Gastrocnemius medialis (tissue), 4 donors: ENCODE measurements around the gene IBTK. TPM values are rescaled to one million over a fixed set of nuclear protein-coding genes. Genes with fewer than 3 reads are reported as not detected.
A peak's percentile ranks its signal among the peaks of the same experiment; 100 is the strongest.

Experiments
- ATAC-seq, 2 donors: fragments of 150-250 bp; one replicate each; pipeline ENCODE4 v1.9.1; 2016
- DNase-seq, 2 donors: peaks; one replicate each; pipeline ENCODE4 v3.0.0-alpha.2; 2019
- H3K27ac ChIP-seq, 4 donors: fragments of 200-600 bp; sonication (generic); 1 replicate in 1 of 4; 2 replicates in 3 of 4; pipeline ENCODE4 v1.5.1; 2016 to 2018; ENCODE audit warnings: mild to moderate bottlenecking in 2 of 4, moderate library complexity in 1 of 4
- H3K27me3 ChIP-seq, 3 donors: fragments of 200-600 bp; sonication (generic) in 2 of 3; 1 replicate in 1 of 3; 2 replicates in 2 of 3; pipeline versions ENCODE4 v1.5.1 to v1.6.0; 2016 to 2019; ENCODE audit warnings: mild to moderate bottlenecking in 1 of 3, moderate library complexity in 1 of 3
- H3K36me3 ChIP-seq, 2 donors: fragments of 200-600 bp; sonication (generic) in 1 of 2; one replicate each; pipeline ENCODE4 v1.5.1; 2017 to 2018
- H3K4me1 ChIP-seq, 2 donors: fragments of 200-600 bp; sonication (generic) in 1 of 2; one replicate each; pipeline ENCODE4 v1.5.1; 2016 to 2017; ENCODE audit warnings: mild to moderate bottlenecking in 2 of 2
- H3K4me3 ChIP-seq, 4 donors: fragments of 200-600 bp; sonication (generic) in 3 of 4; 1 replicate in 1 of 4; 2 replicates in 3 of 4; pipeline ENCODE4 v1.5.1; 2016 to 2019; ENCODE audit warnings: mild to moderate bottlenecking in 2 of 4
- H3K9me3 ChIP-seq, 3 donors: fragments of 200-600 bp; sonication (generic) in 2 of 3; 1 replicate in 1 of 3; 2 replicates in 2 of 3; pipeline ENCODE4 v1.5.1; 2016 to 2019
- POLR2A ChIP-seq, 2 donors: fragments of 450-650 bp; IDR thresholded peaks; one replicate each; pipeline ENCODE4 v1.6.1; 2017; ENCODE audit warnings: antibody characterized with exemption in 2 of 2, mild to moderate bottlenecking in 2 of 2, moderate library complexity in 2 of 2
- in situ Hi-C, 4 donors: fragments of 200-750 bp; cut with MboI; loops; one replicate each; pipeline versions ENCODE4 v1.15.0 to v1.8.0; 2017; ENCODE audit warnings: low sequenced_read_pairs in 4 of 4
- intact Hi-C: fragments of 100-400 bp; cut with DNase I; formaldehyde crosslinking; loops from one replicate; pipeline ENCODE4 v1.15.1; 2023; ENCODE audit warnings: low total_unique reads
- total RNA-seq, 4 donors: library from RNA; depleted of rRNA; stranded (reverse); fragments of >200 nt; gene quantifications; one replicate each; pipeline versions ENCODE4 v1.1.0 to v1.2.3, GENCODE V29; 2016
- TF ChIP-seq, protein P1 (sequence below), 5 experiments: fragments of 450-650 bp in 3 of 5; fragments of 200-600 bp in 2 of 5; sonication (generic) in 2 of 5; IDR thresholded peaks in 4 of 5; conservative IDR thresholded peaks in 1 of 5; 1 replicate in 4 of 5; 2 replicates in 1 of 5; pipeline ENCODE4 v1.5.1; 2016 to 2019; ENCODE audit warnings: antibody characterized with exemption in 5 of 5, mild to moderate bottlenecking in 3 of 5, moderate library complexity in 3 of 5

The IBTK gene
- total RNA-seq, 4 donors from 2014 or later = 26.2 to 31.7 (median 29.5) TPM

DNA sequence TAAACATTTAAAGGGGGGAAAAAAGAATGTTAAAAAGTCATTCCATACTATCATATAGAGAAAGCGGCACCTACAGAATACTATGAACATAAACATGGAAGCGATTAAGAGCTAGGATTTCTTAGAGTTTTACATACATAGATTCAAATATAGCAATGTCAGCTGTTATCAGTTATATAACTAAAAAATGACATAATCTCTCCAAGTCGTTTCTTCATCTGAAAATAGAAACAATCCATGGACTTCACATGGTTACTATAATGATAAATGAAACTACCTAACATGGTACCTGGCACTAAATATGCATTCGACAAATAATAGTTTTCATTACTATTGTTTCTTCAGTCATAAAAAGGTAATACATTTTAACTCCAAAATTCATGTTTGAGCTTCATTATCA is 3.7 kb downstream of the IBTK start:
- TF ChIP-seq, protein P1, sequence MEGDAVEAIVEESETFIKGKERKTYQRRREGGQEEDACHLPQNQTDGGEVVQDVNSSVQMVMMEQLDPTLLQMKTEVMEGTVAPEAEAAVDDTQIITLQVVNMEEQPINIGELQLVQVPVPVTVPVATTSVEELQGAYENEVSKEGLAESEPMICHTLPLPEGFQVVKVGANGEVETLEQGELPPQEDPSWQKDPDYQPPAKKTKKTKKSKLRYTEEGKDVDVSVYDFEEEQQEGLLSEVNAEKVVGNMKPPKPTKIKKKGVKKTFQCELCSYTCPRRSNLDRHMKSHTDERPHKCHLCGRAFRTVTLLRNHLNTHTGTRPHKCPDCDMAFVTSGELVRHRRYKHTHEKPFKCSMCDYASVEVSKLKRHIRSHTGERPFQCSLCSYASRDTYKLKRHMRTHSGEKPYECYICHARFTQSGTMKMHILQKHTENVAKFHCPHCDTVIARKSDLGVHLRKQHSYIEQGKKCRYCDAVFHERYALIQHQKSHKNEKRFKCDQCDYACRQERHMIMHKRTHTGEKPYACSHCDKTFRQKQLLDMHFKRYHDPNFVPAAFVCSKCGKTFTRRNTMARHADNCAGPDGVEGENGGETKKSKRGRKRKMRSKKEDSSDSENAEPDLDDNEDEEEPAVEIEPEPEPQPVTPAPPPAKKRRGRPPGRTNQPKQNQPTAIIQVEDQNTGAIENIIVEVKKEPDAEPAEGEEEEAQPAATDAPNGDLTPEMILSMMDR (IDR thresholded peaks at IDR 0.05 in 4 of 5, conservative IDR thresholded peaks at IDR 0.05 in 1 of 5) = no peak
- TF ChIP-seq POLR2A (IDR thresholded peaks at IDR 0.05) = no peak
- Histone ChIP-seq H3K27me3 (no peaks in the 10 kb centered on the region), H3K4me1 (peaks cover 47 to 53% of the 10 kb centered on the region in 2 donors), H3K36me3 (peaks cover 0 to 7% of the 10 kb centered on the region in 2 donors), H3K4me3 (no peak overlapping the region), H3K9me3 (no peaks in the 10 kb centered on the region), H3K27ac (peak overlapping the region in 3 of 4 donors; percentile 8 to 54 (median 35))
- ATAC-seq = no peak
- intact Hi-C loops = loop anchor here (10.0 kb wide), 1 partner anchor 951 kb away; the partner anchor contains the start of genes PGM3 and RWDD2A
- no peak for DNase-seq
- in situ Hi-C loops = loop anchor here in 2 of 4 donors (10.0 to 25.0 kb wide), 2 partner anchors 811 to 943 kb away; partner anchors contain the start of genes PGM3 (in 1 of the 2) and RWDD2A (in 1 of the 2)

DNA sequence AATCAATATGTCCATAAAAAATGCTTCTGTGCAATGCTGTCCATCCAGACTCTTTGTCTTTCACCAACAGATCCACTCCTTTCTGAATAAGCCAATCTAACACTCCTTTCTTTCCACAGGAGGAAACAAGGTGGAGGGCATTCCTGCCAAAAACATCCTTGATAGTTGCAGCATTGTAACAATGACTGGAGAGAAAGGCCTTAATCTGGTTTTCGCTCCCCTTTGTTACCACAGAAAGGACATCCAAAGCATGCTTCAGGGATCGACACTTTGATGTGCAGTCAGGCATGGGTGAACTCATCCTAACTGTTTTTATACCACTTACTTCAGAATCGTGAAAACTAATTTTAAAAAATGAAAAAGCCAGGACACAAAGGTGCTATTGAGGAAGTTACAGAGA is 7.4 kb downstream of the IBTK start:
- in situ Hi-C loops (loop anchor here in 2 of 4 donors (10.0 to 25.0 kb wide), 2 partner anchors 815 to 947 kb away; partner anchors contain the start of genes PGM3 (in 1 of the 2) and RWDD2A (in 1 of the 2)), intact Hi-C loops (loop anchor here (10.0 kb wide), 1 partner anchor 955 kb away; the partner anchor contains the start of genes PGM3 and RWDD2A)
- peaks cover 27 to 29% of the 10 kb centered on the region in 2 donors for H3K4me1 ChIP-seq

DNA sequence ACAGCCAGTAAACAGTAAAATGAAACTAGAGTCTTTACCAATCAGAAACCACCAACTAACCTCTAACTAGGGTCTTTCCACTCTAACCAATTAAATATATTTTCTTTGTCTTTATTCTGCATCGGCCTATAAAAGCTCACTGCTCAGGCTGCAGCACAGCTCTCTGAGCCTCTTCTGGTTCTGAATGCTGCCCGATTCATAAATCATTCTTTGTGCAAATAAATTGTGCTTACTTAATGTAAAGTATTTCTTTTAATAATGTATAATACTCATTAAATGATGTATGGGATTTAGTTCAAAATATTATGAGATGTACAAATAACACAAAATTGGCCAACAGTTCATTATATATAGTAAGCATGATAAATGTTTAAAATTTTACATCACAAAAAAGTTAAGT is 7.9 kb downstream of the IBTK start:
- intact Hi-C loops (no loop called here), in situ Hi-C loops (loop anchor here in 1 of 4 donors (25.0 kb wide), 1 partner anchor 948 kb away; the partner anchor contains the start of genes PGM3 and RWDD2A)
- no peak for ATAC-seq
- Histone ChIP-seq H3K36me3 (peaks cover 0 to 23% of the 10 kb centered on the region in 2 donors), H3K27me3 (no peaks in the 10 kb centered on the region), H3K4me3 (no peak overlapping the region), H3K4me1 (peaks cover 22 to 26% of the 10 kb centered on the region in 2 donors), H3K9me3 (no peaks in the 10 kb centered on the region), H3K27ac (no peak overlapping the region)
- no peak for DNase-seq
- TF ChIP-seq, protein P1 (IDR thresholded peaks at IDR 0.05 in 4 of 5, conservative IDR thresholded peaks at IDR 0.05 in 1 of 5) = no peak
- no peak for TF ChIP-seq POLR2A (IDR thresholded peaks at IDR 0.05)

More for the DNA sequence above, 7.4 kb downstream of the IBTK start:
- peaks cover 0 to 22% of the 10 kb centered on the region in 2 donors for H3K36me3 ChIP-seq
- DNase-seq = no peak
- H3K27me3 ChIP-seq = no peaks in the 10 kb centered on the region
- no peak overlapping the region for H3K27ac ChIP-seq
- ATAC-seq = no peak
- TF ChIP-seq POLR2A (IDR thresholded peaks at IDR 0.05) = no peak
- TF ChIP-seq, protein P1 (IDR thresholded peaks at IDR 0.05 in 4 of 5, conservative IDR thresholded peaks at IDR 0.05 in 1 of 5) = no peak
- H3K4me3 ChIP-seq = no peak overlapping the region
- H3K9me3 ChIP-seq = no peaks in the 10 kb centered on the region

DNA sequence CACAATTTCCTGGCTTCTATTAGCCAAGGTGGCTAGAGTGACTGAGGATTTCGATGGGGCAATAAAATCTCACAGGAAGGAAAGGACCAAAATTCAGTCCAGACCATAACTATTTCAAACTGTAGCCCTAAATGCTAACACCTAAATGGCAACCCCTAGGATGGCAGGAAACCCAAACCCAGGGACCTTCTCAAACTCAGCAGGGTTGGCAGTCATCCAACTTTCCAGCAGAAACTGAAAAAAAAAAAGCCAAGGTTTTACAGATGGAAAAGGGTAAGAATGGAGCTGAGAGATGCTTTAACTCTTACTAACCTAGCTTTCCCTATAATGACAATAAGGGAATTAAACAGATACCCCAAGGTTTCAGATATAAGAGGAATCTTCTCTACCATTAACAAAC is 10.5 kb downstream of the IBTK start:
- in situ Hi-C loops (loop anchor here in 1 of 4 donors (25.0 kb wide), 1 partner anchor 950 kb away; the partner anchor contains the start of genes PGM3 and RWDD2A), intact Hi-C loops (no loop called here)
- no peak overlapping the region for H3K27ac ChIP-seq
- DNase-seq (no peak), ATAC-seq (no peak)
- no peak overlapping the region for H3K4me3 ChIP-seq
- H3K27me3 ChIP-seq = no peaks in the 10 kb centered on the region
- TF ChIP-seq, protein P1 (IDR thresholded peaks at IDR 0.05 in 4 of 5, conservative IDR thresholded peaks at IDR 0.05 in 1 of 5) = no peak
- TF ChIP-seq POLR2A (IDR thresholded peaks at IDR 0.05) = no peak
- peaks cover 9 to 15% of the 10 kb centered on the region in 2 donors for H3K4me1 ChIP-seq
- no peaks in the 10 kb centered on the region for H3K9me3 ChIP-seq
- peaks cover 0 to 40% of the 10 kb centered on the region in 2 donors for H3K36me3 ChIP-seq
